ENCODE results near the gene MYBPH.

Gene MYBPH

GRCh38 chr1:203175237-203175826, at the start of gene MYBPH:
TSS of gene MYBPH (minus strand) at chr1:203175826. CDS start at chr1:203175755, 71 bp downstream.
- no peak for DNase-seq (ENCODE audit: low read depth)
- H3K4me3 ChIP-seq (ENCODE audit: low read depth, low read length): no peak within 1 kb of the TSS
- TF ChIP-seq, protein P1, sequence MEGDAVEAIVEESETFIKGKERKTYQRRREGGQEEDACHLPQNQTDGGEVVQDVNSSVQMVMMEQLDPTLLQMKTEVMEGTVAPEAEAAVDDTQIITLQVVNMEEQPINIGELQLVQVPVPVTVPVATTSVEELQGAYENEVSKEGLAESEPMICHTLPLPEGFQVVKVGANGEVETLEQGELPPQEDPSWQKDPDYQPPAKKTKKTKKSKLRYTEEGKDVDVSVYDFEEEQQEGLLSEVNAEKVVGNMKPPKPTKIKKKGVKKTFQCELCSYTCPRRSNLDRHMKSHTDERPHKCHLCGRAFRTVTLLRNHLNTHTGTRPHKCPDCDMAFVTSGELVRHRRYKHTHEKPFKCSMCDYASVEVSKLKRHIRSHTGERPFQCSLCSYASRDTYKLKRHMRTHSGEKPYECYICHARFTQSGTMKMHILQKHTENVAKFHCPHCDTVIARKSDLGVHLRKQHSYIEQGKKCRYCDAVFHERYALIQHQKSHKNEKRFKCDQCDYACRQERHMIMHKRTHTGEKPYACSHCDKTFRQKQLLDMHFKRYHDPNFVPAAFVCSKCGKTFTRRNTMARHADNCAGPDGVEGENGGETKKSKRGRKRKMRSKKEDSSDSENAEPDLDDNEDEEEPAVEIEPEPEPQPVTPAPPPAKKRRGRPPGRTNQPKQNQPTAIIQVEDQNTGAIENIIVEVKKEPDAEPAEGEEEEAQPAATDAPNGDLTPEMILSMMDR (IDR thresholded peaks at IDR 0.05; ENCODE audit: insufficient read depth, low read depth, low read length, missing control alignments): no peak

- H3K4me3 ChIP-seq (ENCODE audit: low read depth, low read length): no peak overlapping the region
- TF ChIP-seq, protein P1 (IDR thresholded peaks at IDR 0.05; ENCODE audit: insufficient read depth, low read depth, low read length, missing control alignments): no peak
- DNase-seq (ENCODE audit: low read depth): no peak
Measured at GRCh38 chr1:203225071-203225470, 49.4 kb upstream of the MYBPH start.

GRCh38 chr1:203223012-203223775, 47.6 kb upstream of the MYBPH start:
- no peak overlapping the region for H3K4me3 ChIP-seq (ENCODE audit: low read depth, low read length)
- TF ChIP-seq, protein P1 (IDR thresholded peaks at IDR 0.05; ENCODE audit: insufficient read depth, low read depth, low read length, missing control alignments): no peak
- no peak for DNase-seq (ENCODE audit: low read depth)

DNA sequence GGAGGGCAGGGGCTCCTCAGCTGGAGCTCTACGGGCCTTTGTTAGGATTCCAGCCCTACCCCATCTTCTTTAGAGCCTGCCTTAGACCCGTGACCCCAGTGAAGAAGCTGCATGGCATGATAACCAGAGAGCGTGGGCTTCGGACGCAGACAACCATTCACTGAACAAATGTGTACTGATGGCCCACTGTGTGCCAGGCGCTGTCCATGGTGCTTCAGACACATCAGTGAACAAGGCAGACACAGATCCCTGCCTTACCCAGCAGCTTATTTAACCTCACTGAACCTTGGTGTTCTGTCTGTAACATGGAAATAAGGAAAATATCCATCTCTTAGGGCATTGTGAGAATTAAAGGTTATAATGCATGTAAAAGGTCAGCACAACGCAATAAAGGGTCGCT, 44.3 kb upstream of the MYBPH start:
- no peak for DNase-seq (ENCODE audit: low read depth)
- no peak overlapping the region for H3K4me3 ChIP-seq (ENCODE audit: low read depth, low read length)
- TF ChIP-seq, protein P1 (IDR thresholded peaks at IDR 0.05; ENCODE audit: insufficient read depth, low read depth, low read length, missing control alignments): no peak

DNA sequence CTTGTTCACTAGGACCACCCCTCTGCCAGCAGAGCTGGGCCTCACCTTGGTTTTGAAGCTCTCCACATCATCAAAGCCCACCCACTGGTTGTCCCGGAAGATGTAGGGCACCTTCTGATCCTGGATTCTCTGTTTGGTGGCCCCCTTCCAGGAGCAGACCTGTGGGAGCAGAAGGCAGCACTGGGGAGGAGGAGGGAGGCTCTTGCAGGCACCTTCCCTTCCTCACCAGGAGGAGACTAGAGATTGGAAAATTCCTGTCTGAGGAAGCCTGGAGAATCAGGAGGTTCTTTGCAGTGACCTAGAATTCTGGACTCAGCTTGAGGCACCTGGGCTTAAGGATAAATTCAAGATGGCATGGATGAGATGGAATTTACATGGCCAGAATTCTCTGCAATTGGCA, 43.5 kb upstream of the MYBPH start:
- TF ChIP-seq, protein P1 (IDR thresholded peaks at IDR 0.05; ENCODE audit: insufficient read depth, low read depth, low read length, missing control alignments): no peak
- DNase-seq (ENCODE audit: low read depth): no peak
- no peak overlapping the region for H3K4me3 ChIP-seq (ENCODE audit: low read depth, low read length)

- TF ChIP-seq, protein P1 (IDR thresholded peaks at IDR 0.05; ENCODE audit: insufficient read depth, low read depth, low read length, missing control alignments): no peak
- H3K4me3 ChIP-seq (ENCODE audit: low read depth, low read length): no peak overlapping the region
- DNase-seq (ENCODE audit: low read depth): no peak
Measured at GRCh38 chr1:203217668-203218067, 42.0 kb upstream of the MYBPH start.
